ENCODE data around the gene CEP131.

Gene CEP131

DNA sequence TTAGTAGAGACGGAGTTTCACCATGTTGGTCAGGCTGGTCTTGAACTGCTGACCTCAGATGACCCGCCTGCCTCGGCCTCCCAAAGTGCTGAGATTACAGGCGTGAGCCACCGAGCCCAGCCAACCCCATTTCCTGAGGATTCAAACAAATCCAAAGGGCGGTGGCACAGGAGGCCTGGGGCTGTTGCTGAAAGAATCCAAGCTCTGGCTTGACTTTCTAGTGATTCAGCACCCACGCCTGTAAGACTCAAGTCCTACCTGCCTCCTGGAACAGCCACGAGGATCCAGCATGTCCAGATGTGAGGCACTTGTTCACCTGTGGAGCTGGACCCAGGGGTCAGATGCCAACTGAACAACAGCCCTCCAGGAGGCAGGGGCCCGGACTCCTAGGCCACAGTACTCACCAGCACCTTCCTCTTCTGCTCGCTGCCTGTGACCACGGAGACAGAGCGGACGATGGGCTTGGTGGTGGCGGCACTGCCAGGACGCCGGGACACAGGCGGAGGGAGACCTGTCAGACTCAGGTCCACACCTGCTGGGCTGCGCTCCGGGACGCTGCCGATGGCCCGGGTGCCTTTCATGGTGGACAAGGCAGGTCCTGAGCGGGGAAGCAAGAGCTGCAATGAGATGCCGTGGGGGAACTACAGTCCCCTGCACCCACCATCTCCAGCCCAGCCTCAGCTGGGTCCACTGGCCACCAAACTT lies 3.1 kb downstream of the CEP131 start:
- POLR2A ChIA-PET: no interaction called here
- TF ChIP-seq BHLHE40 (IDR thresholded peaks at IDR 0.05; ENCODE audit: borderline replicate concordance) (no peak), TARDBP (IDR thresholded peaks at IDR 0.05) (no peak), FOXA1 (IDR thresholded peaks at IDR 0.05) (no peak), ELF4 (IDR thresholded peaks at IDR 0.05) (no peak), FOXK2 (IDR thresholded peaks at IDR 0.05) (no peak), CTBP1 (IDR thresholded peaks at IDR 0.05; ENCODE audit: borderline replicate concordance) (no peak), SP1 (IDR thresholded peaks at IDR 0.05) (no peak), LEF1 (IDR thresholded peaks at IDR 0.05; ENCODE audit: borderline replicate concordance) (no peak), L3MBTL2 (conservative IDR thresholded peaks at IDR 0.05) (no peak), NFRKB (IDR thresholded peaks at IDR 0.05) (no peak), HDGF (IDR thresholded peaks at IDR 0.05; ENCODE audit: borderline replicate concordance) (no peak)
- CTCF ChIA-PET: interaction anchor here (0.5 kb wide), 1 partner anchor 829 kb away, joined by 4 read pairs; no protein-coding TSS in a partner anchor
- DNase-seq (ENCODE audit: extremely low spot score): no peak

DNA sequence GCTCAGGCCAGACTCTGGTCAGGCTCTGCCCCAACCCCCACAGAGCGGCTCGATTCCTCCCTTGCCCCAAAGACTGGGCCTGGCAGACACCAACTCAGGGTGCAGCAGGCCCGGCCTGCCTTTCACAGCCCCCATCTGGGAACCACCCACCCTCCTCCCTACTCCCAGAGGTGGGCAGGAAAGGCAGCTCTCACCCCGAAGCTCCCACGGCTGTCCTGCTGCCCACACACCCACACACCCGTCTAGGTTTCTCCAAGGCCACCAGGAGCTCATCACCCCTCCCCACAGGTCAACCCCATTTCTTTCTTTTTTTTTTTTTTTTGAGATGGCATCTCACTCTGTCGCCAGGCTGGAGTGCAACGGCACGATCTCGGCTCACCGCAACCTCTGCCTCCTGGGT lies 3.8 kb downstream of the CEP131 start:
- TF ChIP-seq ARNT (IDR thresholded peaks at IDR 0.05): no peak
- no peak for TF ChIP-seq SP1 (IDR thresholded peaks at IDR 0.05)
- no peak for TF ChIP-seq FOXM1 (IDR thresholded peaks at IDR 0.05; ENCODE audit: borderline replicate concordance)
- TF ChIP-seq LEF1 (IDR thresholded peaks at IDR 0.05; ENCODE audit: borderline replicate concordance): no peak
- TF ChIP-seq, protein P1, sequence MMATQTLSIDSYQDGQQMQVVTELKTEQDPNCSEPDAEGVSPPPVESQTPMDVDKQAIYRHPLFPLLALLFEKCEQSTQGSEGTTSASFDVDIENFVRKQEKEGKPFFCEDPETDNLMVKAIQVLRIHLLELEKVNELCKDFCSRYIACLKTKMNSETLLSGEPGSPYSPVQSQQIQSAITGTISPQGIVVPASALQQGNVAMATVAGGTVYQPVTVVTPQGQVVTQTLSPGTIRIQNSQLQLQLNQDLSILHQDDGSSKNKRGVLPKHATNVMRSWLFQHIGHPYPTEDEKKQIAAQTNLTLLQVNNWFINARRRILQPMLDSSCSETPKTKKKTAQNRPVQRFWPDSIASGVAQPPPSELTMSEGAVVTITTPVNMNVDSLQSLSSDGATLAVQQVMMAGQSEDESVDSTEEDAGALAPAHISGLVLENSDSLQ (IDR thresholded peaks at IDR 0.05): no peak
- TF ChIP-seq SUZ12 (IDR thresholded peaks at IDR 0.05): no peak
- TF ChIP-seq FOXK2 (IDR thresholded peaks at IDR 0.05): no peak
- TF ChIP-seq ZNF384 (IDR thresholded peaks at IDR 0.05): no peak
- no peak for TF ChIP-seq NFRKB (IDR thresholded peaks at IDR 0.05)
- no peak for TF ChIP-seq CTBP1 (IDR thresholded peaks at IDR 0.05; ENCODE audit: borderline replicate concordance)
- no peak for TF ChIP-seq FOXA1 (IDR thresholded peaks at IDR 0.05)
- TF ChIP-seq BHLHE40 (IDR thresholded peaks at IDR 0.05; ENCODE audit: borderline replicate concordance): no peak
- TF ChIP-seq L3MBTL2 (conservative IDR thresholded peaks at IDR 0.05): no peak
- no peak for TF ChIP-seq TARDBP (IDR thresholded peaks at IDR 0.05)
- no peak for TF ChIP-seq ELF4 (IDR thresholded peaks at IDR 0.05)
- no peak for TF ChIP-seq HDGF (IDR thresholded peaks at IDR 0.05; ENCODE audit: borderline replicate concordance)
- ChIA-PET CTCF (no interaction called here), POLR2A (no interaction called here)
- no peak for DNase-seq (ENCODE audit: extremely low spot score)

DNA sequence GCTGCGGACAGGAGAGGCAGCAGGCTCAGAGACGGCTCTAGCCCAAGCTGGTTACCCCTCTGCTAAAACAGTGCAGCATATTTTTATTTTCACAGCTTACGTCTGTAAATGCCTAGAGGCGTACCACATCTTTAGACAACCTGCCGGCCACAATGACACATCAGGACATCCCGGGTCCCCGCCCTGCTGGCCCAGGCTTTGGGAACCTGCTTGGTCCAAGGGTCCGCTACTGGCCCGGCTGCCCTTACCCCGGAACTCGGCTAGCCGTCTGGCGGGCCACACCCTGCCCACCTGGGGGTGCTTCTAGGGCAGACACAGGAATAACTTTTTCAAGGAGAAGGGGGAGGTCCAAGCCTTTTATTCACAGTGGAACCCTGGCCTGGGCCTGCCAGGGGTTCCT lies 4.3 kb downstream of the CEP131 start:
- no peak for DNase-seq (ENCODE audit: extremely low spot score)
- ChIA-PET CTCF (no interaction called here), POLR2A (no interaction called here)
- TF ChIP-seq ELF4 (IDR thresholded peaks at IDR 0.05): no peak
- TF ChIP-seq BHLHE40 (IDR thresholded peaks at IDR 0.05; ENCODE audit: borderline replicate concordance): no peak
- no peak for TF ChIP-seq L3MBTL2 (conservative IDR thresholded peaks at IDR 0.05)
- no peak for TF ChIP-seq FOXM1 (IDR thresholded peaks at IDR 0.05; ENCODE audit: borderline replicate concordance)
- TF ChIP-seq FOXK2 (IDR thresholded peaks at IDR 0.05): no peak
- TF ChIP-seq, protein P1 (IDR thresholded peaks at IDR 0.05): no peak
- TF ChIP-seq HDGF (IDR thresholded peaks at IDR 0.05; ENCODE audit: borderline replicate concordance): no peak
- TF ChIP-seq TARDBP (IDR thresholded peaks at IDR 0.05): no peak
- TF ChIP-seq SP1 (IDR thresholded peaks at IDR 0.05): no peak
- no peak for TF ChIP-seq LEF1 (IDR thresholded peaks at IDR 0.05; ENCODE audit: borderline replicate concordance)
- TF ChIP-seq ZNF384 (IDR thresholded peaks at IDR 0.05): no peak

DNA sequence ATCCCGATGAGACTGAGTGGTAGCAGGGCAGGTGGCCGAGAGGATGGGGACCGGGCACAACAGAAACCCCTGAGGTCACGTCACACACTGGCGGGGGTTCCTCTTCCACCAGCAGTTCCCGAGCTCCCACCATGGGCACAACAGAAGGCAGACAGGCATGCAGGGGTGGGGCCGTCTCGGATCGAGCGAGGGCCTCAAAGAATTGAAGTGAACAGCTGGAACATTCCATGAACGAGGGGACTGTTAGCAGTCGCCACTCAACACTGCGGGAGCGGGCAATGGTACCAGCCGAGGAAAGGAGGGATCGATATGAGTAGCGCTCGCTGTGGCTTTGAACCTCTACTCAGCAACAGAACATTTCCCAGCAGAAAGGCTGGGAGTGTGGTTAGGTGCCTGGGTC lies 5.3 kb downstream of the CEP131 start:
- ChIA-PET CTCF (no interaction called here), POLR2A (no interaction called here)
- TF ChIP-seq ZNF384 (IDR thresholded peaks at IDR 0.05) (no peak), CTBP1 (IDR thresholded peaks at IDR 0.05; ENCODE audit: borderline replicate concordance) (no peak), L3MBTL2 (conservative IDR thresholded peaks at IDR 0.05) (no peak), FOXA1 (IDR thresholded peaks at IDR 0.05) (no peak), NFRKB (IDR thresholded peaks at IDR 0.05) (no peak), ARNT (IDR thresholded peaks at IDR 0.05) (no peak), BHLHE40 (IDR thresholded peaks at IDR 0.05; ENCODE audit: borderline replicate concordance) (no peak), SP1 (IDR thresholded peaks at IDR 0.05) (no peak), TARDBP (IDR thresholded peaks at IDR 0.05) (no peak), FOXK2 (IDR thresholded peaks at IDR 0.05) (no peak), ELF4 (IDR thresholded peaks at IDR 0.05) (no peak), LEF1 (IDR thresholded peaks at IDR 0.05; ENCODE audit: borderline replicate concordance) (no peak), HDGF (IDR thresholded peaks at IDR 0.05; ENCODE audit: borderline replicate concordance) (no peak), SUZ12 (IDR thresholded peaks at IDR 0.05) (no peak), FOXM1 (IDR thresholded peaks at IDR 0.05; ENCODE audit: borderline replicate concordance) (no peak)
- TF ChIP-seq, protein P1 (IDR thresholded peaks at IDR 0.05): no peak
- DNase-seq (ENCODE audit: extremely low spot score): no peak

DNA sequence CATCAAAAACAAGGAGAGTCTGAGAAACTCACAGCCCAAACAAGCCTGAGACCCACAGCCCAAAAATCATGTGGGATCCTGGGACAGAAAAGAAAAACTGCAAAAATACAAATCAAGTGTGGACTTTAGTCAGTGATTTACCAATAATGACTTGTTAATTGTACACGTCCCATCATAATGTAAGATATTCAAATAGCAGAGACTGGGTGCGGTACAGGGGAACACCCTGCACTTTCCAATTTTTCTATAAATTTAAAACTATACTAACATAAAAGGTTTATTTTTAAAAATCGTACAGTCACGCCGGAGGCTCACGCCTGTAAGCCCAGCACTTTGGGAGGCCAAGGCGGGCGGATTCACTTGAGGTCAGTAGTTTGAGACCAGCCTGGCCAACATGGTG lies 8.8 kb downstream of the CEP131 start:
- TF ChIP-seq ELF4 (IDR thresholded peaks at IDR 0.05) (no peak), ZNF384 (IDR thresholded peaks at IDR 0.05) (no peak), TARDBP (IDR thresholded peaks at IDR 0.05) (no peak), NFRKB (IDR thresholded peaks at IDR 0.05) (no peak), SP1 (IDR thresholded peaks at IDR 0.05) (no peak), BHLHE40 (IDR thresholded peaks at IDR 0.05; ENCODE audit: borderline replicate concordance) (no peak), FOXA1 (IDR thresholded peaks at IDR 0.05) (no peak), FOXK2 (IDR thresholded peaks at IDR 0.05) (no peak), HDGF (IDR thresholded peaks at IDR 0.05; ENCODE audit: borderline replicate concordance) (no peak), LEF1 (IDR thresholded peaks at IDR 0.05; ENCODE audit: borderline replicate concordance) (no peak), ARNT (IDR thresholded peaks at IDR 0.05) (no peak)
- POLR2A ChIA-PET: no interaction called here

DNA sequence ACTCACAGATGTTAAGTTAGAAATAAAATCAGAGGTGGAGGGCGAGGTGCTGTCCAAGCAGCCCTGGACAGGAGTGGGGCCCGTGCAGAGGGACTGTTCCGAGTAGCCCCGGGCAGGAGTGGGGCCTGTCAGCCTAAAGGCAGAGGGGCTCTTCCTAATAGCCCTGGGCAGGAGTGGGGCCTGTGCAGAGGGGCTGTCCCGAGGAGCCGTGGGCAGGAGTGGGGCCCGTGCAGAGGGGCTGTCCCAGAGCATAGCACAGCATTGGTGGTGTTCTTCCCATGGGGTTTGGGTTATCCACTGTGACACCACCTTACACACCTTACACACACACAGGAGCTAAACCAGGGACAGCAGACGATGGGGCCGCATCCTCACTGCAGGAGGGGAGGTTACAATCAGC lies 10.4 kb downstream of the CEP131 start:
- ChIA-PET POLR2A (no interaction called here), CTCF (no interaction called here)
- TF ChIP-seq ELF4 (IDR thresholded peaks at IDR 0.05): no peak
- TF ChIP-seq CTBP1 (IDR thresholded peaks at IDR 0.05; ENCODE audit: borderline replicate concordance): no peak
- TF ChIP-seq LEF1 (IDR thresholded peaks at IDR 0.05; ENCODE audit: borderline replicate concordance): no peak
- TF ChIP-seq BHLHE40 (IDR thresholded peaks at IDR 0.05; ENCODE audit: borderline replicate concordance): no peak
- TF ChIP-seq TARDBP (IDR thresholded peaks at IDR 0.05): no peak
- TF ChIP-seq HDGF (IDR thresholded peaks at IDR 0.05; ENCODE audit: borderline replicate concordance): no peak
- TF ChIP-seq FOXA1 (IDR thresholded peaks at IDR 0.05): no peak
- no peak for TF ChIP-seq FOXK2 (IDR thresholded peaks at IDR 0.05)
- no peak for DNase-seq (ENCODE audit: extremely low spot score)

More for the DNA sequence above, 8.8 kb downstream of the CEP131 start:
- DNase-seq (ENCODE audit: extremely low spot score): no peak
- CTCF ChIA-PET: no interaction called here
